ENCODE data around the gene BABAM1. TPM values are rescaled to one million over a fixed set of nuclear protein-coding genes. Genes with fewer than 3 reads are reported as not detected.

The BABAM1 gene
- total and polyA plus RNA-seq, 9 of the 15 experiments (the other 6 are each of a cell fraction or from before 2014, with no cell fraction given): 14.7 to 160 (median 113) TPM

DNA sequence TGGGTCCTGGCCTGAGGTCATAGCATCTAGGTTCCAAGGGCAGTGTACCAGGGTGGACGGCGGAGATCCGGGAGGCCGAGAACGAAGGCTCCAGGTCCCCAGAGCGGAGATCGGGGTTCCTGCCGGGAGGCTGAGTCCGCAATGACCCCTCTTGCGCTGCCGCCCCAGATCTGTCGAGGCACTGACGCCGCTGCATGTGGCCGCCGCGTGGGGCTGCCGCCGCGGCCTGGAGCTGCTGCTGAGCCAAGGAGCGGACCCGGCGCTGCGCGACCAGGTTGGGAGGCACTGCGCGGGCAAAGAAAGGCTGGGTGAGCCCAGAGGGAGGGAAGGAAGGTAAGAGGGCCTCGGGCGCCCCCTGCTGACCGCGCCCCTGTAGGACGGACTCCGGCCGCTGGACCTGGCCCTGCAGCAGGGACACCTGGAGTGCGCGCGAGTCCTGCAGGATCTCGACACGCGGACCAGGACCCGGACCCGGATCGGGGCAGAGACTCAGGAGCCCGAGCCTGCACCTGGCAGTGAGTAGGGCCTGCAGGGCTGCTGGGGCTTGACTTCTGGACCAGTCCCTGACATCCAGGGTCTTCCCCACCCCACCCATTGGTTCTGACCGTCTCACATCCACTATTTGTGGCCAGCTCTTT is 15.4 kb downstream of the BABAM1 start:
- DNase-seq (ENCODE audit: extremely low read depth in 1 of 4, low spot score in 3 of 4) (peak; percentile 85 to 91 (median 88)), FAIRE-seq (peak; percentile 91), ATAC-seq (peak; percentile 96)
- H3K27me3 ChIP-seq (ENCODE audit: control insufficient read depth in 2 of 2, insufficient read depth in 2 of 2, low read length in 2 of 2): no peaks in the 10 kb centered on the region
- H3K79me2 ChIP-seq (ENCODE audit: control insufficient read depth, insufficient read depth, low read length): peaks cover 5% of the 10 kb centered on the region; the same call in 2 of the 3 replicates
- H3K4me2 ChIP-seq (ENCODE audit: insufficient read depth, low read length): peak overlapping the region; percentile 88
- H3K4me1 ChIP-seq (replicated peaks in 1 of 2; ENCODE audit: control insufficient read depth in 2 of 2, insufficient read depth in 2 of 2, low read length in 2 of 2): peaks cover 2 to 31% of the 10 kb centered on the region in 2 experiments
- peak overlapping the region; percentile 51 for H3K4me3 ChIP-seq
- ChIA-PET CTCF (ENCODE audit: low intra/inter-chr PET ratio) (interaction anchor here (0.8 to 2.0 kb wide), 5 partner anchors 22 to 215 kb away, joined by 3 to 23 read pairs (median 8); no protein-coding TSS in a partner anchor), POLR2A (interaction anchor here (0.6 to 2.0 kb wide), 7 partner anchors 11 to 372 kb away, joined by 3 to 12 read pairs (median 3); partner anchors contain the start of genes BABAM1 and HAUS8)
- peak overlapping the region; percentile 97 for H2AFZ ChIP-seq (ENCODE audit: low read depth, low read length)
- H3K9me3 ChIP-seq (replicated peaks; ENCODE audit: control insufficient read depth, insufficient read depth, low read depth, low read length): no peaks in the 10 kb centered on the region
- BruUV-seq (replicated peaks): no TSS peak
- H3K36me3 ChIP-seq (ENCODE audit: control insufficient read depth, insufficient read depth, low read length): peaks cover 24% of the 10 kb centered on the region; the same call in 1 of the 3 replicates
- peak overlapping the region; percentile 58; the same call in 2 of the 3 replicates for H3K27ac ChIP-seq (ENCODE audit: extremely low read depth, low read depth, low read length)
- H4K20me1 ChIP-seq (replicated peaks; ENCODE audit: control insufficient read depth, insufficient read depth, low read length): peaks cover 6% of the 10 kb centered on the region; the same call in 1 of the 2 replicates
- H3K9ac ChIP-seq (ENCODE audit: insufficient read depth in 1 of 2, low read depth in 2 of 2, low read length in 2 of 2): peak overlapping the region; percentile 65 to 93
- H3K9me1 ChIP-seq (ENCODE audit: control insufficient read depth, insufficient read depth, low read length): peaks cover 3% of the 10 kb centered on the region
- intact Hi-C loops (cut with micrococcal nuclease): loop anchor here (1.0 to 5.0 kb wide), 3 partner anchors 77 to 510 kb away; no protein-coding TSS in a partner anchor
- WGBS (ENCODE audit: insufficient coverage, low coverage, missing lambda C conversion rate): 8% methylated on average over 32 of the region's 45 CpGs
- in situ Hi-C loops (cut with MboI): no loop called here
- TF ChIP-seq PHB (CRISPR knock-in tag; IDR thresholded peaks at IDR 0.05) (0 out of 2 replicates have a peak, but pooled peaks have one; percentile 41), ZNF507 (tag; conservative IDR thresholded peaks at IDR 0.05) (no peak), RBM39 (optimal IDR thresholded peaks at IDR 0.05; ENCODE audit: low read depth, low read length) (no peak), SMARCA4 (IDR thresholded peaks at IDR 0.05) (no peak), MYC (IDR thresholded peaks at IDR 0.05; ENCODE audit: low read depth, low read length) (0 out of 2 replicates have a peak, but pooled peaks have one; percentile 39), MYC (CRISPR knock-in tag; IDR thresholded peaks at IDR 0.05; ENCODE audit: borderline replicate concordance, low read depth) (no peak), FOXJ3 (CRISPR knock-in tag; IDR thresholded peaks at IDR 0.05) (no peak), ZNF274 (IDR thresholded peaks at IDR 0.05; ENCODE audit: borderline replicate concordance, low read depth, low read length) (no peak), XRCC3 (IDR thresholded peaks at IDR 0.05) (no peak), JUND (IDR thresholded peaks at IDR 0.05; ENCODE audit: borderline replicate concordance, low read depth, low read length) (peak; percentile 39), JUND (tag; IDR thresholded peaks at IDR 0.05; ENCODE audit: borderline replicate concordance, low read depth, low read length) (no peak; the same call in 2 of the 3 replicates), TAF1 (IDR thresholded peaks at IDR 0.05; ENCODE audit: control insufficient read depth, extremely low read depth, insufficient read depth, low read length, severe bottlenecking) (peak; percentile 32), TBP (optimal IDR thresholded peaks at IDR 0.05; ENCODE audit: low read depth, low read length) (peak; percentile 39)
- TF ChIP-seq, protein P1, sequence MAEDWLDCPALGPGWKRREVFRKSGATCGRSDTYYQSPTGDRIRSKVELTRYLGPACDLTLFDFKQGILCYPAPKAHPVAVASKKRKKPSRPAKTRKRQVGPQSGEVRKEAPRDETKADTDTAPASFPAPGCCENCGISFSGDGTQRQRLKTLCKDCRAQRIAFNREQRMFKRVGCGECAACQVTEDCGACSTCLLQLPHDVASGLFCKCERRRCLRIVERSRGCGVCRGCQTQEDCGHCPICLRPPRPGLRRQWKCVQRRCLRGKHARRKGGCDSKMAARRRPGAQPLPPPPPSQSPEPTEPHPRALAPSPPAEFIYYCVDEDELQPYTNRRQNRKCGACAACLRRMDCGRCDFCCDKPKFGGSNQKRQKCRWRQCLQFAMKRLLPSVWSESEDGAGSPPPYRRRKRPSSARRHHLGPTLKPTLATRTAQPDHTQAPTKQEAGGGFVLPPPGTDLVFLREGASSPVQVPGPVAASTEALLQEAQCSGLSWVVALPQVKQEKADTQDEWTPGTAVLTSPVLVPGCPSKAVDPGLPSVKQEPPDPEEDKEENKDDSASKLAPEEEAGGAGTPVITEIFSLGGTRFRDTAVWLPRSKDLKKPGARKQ (CRISPR knock-in tag; IDR thresholded peaks at IDR 0.05): peak; percentile 77; the same call in 1 of the 2 replicates
- TF ChIP-seq, protein P2, sequence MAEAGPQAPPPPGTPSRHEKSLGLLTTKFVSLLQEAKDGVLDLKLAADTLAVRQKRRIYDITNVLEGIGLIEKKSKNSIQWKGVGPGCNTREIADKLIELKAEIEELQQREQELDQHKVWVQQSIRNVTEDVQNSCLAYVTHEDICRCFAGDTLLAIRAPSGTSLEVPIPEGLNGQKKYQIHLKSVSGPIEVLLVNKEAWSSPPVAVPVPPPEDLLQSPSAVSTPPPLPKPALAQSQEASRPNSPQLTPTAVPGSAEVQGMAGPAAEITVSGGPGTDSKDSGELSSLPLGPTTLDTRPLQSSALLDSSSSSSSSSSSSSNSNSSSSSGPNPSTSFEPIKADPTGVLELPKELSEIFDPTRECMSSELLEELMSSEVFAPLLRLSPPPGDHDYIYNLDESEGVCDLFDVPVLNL (CRISPR knock-in tag; IDR thresholded peaks at IDR 0.05; ENCODE audit: low read depth): no peak
- TF ChIP-seq, protein P3, sequence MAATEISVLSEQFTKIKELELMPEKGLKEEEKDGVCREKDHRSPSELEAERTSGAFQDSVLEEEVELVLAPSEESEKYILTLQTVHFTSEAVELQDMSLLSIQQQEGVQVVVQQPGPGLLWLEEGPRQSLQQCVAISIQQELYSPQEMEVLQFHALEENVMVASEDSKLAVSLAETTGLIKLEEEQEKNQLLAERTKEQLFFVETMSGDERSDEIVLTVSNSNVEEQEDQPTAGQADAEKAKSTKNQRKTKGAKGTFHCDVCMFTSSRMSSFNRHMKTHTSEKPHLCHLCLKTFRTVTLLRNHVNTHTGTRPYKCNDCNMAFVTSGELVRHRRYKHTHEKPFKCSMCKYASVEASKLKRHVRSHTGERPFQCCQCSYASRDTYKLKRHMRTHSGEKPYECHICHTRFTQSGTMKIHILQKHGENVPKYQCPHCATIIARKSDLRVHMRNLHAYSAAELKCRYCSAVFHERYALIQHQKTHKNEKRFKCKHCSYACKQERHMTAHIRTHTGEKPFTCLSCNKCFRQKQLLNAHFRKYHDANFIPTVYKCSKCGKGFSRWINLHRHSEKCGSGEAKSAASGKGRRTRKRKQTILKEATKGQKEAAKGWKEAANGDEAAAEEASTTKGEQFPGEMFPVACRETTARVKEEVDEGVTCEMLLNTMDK (IDR thresholded peaks at IDR 0.05; ENCODE audit: borderline replicate concordance, insufficient read depth, low read depth, low read length, poor library complexity, severe bottlenecking): peak; percentile 51

All from K562 (cell line).